ENCODE data around the gene AEN. TPM values are rescaled to one million over a fixed set of nuclear protein-coding genes. Genes with fewer than 3 reads are reported as not detected.

AEN gene
- total and polyA plus RNA-seq, 8 donors, result 3.2 to 20.7 (median 5.0) TPM

- intact Hi-C loops (cut with DNase I), result no loop called here
- H3K4me3 ChIP-seq, result no peak overlapping the region
- no peak overlapping the region for H3K27ac ChIP-seq
- ATAC-seq, result no peak
- TF ChIP-seq, protein P1, sequence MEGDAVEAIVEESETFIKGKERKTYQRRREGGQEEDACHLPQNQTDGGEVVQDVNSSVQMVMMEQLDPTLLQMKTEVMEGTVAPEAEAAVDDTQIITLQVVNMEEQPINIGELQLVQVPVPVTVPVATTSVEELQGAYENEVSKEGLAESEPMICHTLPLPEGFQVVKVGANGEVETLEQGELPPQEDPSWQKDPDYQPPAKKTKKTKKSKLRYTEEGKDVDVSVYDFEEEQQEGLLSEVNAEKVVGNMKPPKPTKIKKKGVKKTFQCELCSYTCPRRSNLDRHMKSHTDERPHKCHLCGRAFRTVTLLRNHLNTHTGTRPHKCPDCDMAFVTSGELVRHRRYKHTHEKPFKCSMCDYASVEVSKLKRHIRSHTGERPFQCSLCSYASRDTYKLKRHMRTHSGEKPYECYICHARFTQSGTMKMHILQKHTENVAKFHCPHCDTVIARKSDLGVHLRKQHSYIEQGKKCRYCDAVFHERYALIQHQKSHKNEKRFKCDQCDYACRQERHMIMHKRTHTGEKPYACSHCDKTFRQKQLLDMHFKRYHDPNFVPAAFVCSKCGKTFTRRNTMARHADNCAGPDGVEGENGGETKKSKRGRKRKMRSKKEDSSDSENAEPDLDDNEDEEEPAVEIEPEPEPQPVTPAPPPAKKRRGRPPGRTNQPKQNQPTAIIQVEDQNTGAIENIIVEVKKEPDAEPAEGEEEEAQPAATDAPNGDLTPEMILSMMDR (IDR thresholded peaks at IDR 0.05), result no peak
- H3K36me3 ChIP-seq, result peaks cover 0 to 53% of the 10 kb centered on the region in 2 donors
- H3K27me3 ChIP-seq, result no peaks in the 10 kb centered on the region
- H3K4me1 ChIP-seq, result peaks cover 19 to 78% of the 10 kb centered on the region in 2 donors
- no peak for DNase-seq
- H3K9me3 ChIP-seq, result no peaks in the 10 kb centered on the region
Measured at GRCh38 chr15:88625943-88626741, 5.0 kb downstream of the AEN start.

DNA sequence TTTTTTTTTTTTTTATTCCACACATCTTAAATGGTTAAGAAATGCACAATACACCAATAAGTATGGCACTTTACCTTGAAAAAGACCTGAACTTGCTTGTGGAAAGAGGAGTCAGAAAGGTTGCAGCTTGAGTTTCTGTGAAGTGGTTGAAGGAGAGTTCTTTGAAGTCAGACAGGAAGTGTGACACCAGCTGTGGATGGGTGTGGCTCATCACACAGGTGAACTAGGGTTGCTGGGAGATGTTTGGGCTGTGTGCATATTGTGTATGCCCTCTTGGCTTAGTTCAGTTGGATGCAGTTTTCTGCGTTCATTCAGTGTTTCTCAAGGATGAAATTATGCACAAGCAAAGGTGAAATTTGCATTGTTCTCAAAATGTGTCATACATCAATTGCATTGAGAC lies 6.3 kb downstream of the AEN start:
- Histone ChIP-seq H3K27ac (no peak overlapping the region), H3K4me1 (peaks cover 19 to 72% of the 10 kb centered on the region in 2 donors), H3K4me3 (no peak overlapping the region), H3K9me3 (no peaks in the 10 kb centered on the region), H3K27me3 (no peaks in the 10 kb centered on the region), H3K36me3 (peaks cover 0 to 65% of the 10 kb centered on the region in 2 donors)
- DNase-seq (no peak), ATAC-seq (peak; percentile 18)
- TF ChIP-seq, protein P1 (IDR thresholded peaks at IDR 0.05), result no peak
- intact Hi-C loops (cut with DNase I), result no loop called here

DNA sequence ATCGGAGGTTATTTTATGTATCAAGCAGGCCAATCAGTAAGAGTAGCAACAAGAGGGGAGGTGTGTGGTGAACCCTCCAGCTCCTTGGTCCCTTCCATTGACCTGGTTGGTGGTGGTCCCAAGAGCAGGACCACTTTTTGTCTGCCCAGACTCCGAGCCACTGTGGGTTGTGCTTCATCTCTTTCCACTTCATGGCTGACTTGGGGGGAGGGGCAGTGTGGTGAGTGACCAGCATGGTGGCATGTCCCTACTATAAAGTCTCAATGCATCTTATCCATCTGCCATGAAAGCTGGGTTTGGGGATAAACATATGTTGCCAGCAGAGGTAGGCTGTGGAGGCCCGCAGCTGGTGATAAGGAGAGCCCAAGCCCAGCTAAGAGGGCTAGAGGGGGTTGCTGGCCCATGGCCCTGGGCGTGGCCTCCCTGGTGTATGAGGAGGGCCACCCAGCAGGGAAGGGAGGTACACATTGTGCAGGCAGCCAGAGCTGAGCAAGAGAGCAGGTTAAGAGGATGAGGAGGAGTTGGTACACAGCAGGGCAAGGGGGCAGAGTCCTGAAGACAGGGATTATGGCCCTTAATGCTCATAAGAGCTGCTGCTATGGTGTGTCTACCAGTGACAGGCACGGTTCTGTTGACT lies 7.0 kb downstream of the AEN start:
- no peak for ATAC-seq
- TF ChIP-seq, protein P1 (IDR thresholded peaks at IDR 0.05), result no peak
- intact Hi-C loops (cut with DNase I), result no loop called here
- H3K36me3 ChIP-seq, result peaks cover 0 to 72% of the 10 kb centered on the region in 2 donors
- peaks cover 12 to 65% of the 10 kb centered on the region in 2 donors for H3K4me1 ChIP-seq
- no peak for DNase-seq
- H3K9me3 ChIP-seq, result no peaks in the 10 kb centered on the region
- H3K27me3 ChIP-seq, result no peaks in the 10 kb centered on the region
- no peak overlapping the region for H3K4me3 ChIP-seq
- H3K27ac ChIP-seq, result no peak overlapping the region

DNA sequence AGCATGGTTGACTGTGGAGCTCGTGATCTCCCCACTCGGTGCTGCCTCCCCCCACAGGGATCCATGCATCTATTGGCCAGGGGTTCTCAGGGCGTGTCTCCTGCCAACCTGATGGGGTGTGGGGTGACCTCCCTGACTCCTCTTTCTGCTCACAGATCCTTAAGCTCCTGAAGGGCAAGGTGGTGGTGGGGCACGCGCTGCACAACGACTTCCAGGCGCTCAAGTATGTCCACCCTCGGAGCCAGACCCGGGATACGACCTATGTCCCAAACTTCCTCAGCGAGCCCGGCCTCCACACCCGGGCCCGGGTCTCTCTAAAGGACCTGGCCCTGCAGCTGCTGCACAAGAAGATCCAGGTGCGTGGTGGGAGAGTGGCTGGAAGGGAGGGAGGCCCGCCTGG lies 7.9 kb downstream of the AEN start:
- intact Hi-C loops (cut with DNase I), result no loop called here
- Histone ChIP-seq H3K36me3 (peaks cover 0 to 72% of the 10 kb centered on the region in 2 donors), H3K27ac (peak overlapping the region in 1 of 2 donors; percentile 21), H3K27me3 (no peaks in the 10 kb centered on the region), H3K4me1 (peaks cover 10 to 56% of the 10 kb centered on the region in 2 donors), H3K9me3 (no peaks in the 10 kb centered on the region), H3K4me3 (no peak overlapping the region)
- DNase-seq, result no peak
- TF ChIP-seq, protein P1 (IDR thresholded peaks at IDR 0.05), result no peak
- ATAC-seq, result no peak

- Histone ChIP-seq H3K27ac (peak overlapping the region; percentile 9 to 55), H3K36me3 (peaks cover 0 to 78% of the 10 kb centered on the region in 2 donors), H3K27me3 (no peaks in the 10 kb centered on the region), H3K4me3 (no peak overlapping the region), H3K4me1 (peaks cover 0 to 47% of the 10 kb centered on the region in 2 donors), H3K9me3 (no peaks in the 10 kb centered on the region)
- peak; percentile 40 for ATAC-seq
- DNase-seq, result peak in 1 of 4 donors; percentile 81
- intact Hi-C loops (cut with DNase I), result no loop called here
- TF ChIP-seq, protein P1 (IDR thresholded peaks at IDR 0.05), result no peak
Measured at GRCh38 chr15:88630141-88630721, 9.1 kb downstream of the AEN start.
